K562 (cell line): ENCODE data around the gene FARP1. TPM values are rescaled to one million over a fixed set of nuclear protein-coding genes. Genes with fewer than 3 reads are reported as not detected.

Experiments
- ATAC-seq: fragments of 200-7000 bp; cut with Tn5 transposase; 3 replicates; pipeline ENCODE4 v1.9.1; 2020; ENCODE audit warnings: moderate library complexity
- BruUV-seq: library from RNA; stranded (reverse); fragments of 400-500 nt; replicated peaks from 2 replicates; lab custom pipeline; 2021; lab: Mats Ljungman, UMichigan
- CTCF ChIA-PET: fragments of 300-600 bp; formaldehyde crosslinking; extraction: SDS; loops from one replicate; lab custom pipeline; 2021; ENCODE audit warnings: low intra/inter-chr PET ratio; lab: Yijun Ruan, JAX
- POLR2A ChIA-PET: fragments of 300-600, 350-650 bp; sonication (Branson Sonifier 250); formaldehyde crosslinking; extraction: SDS; loops from one replicate; lab custom pipeline; 2021; ENCODE audit warnings: antibody characterized with exemption, inconsistent platforms; lab: Yijun Ruan, JAX
- DNase-seq, 4 experiments: peaks; one replicate each; pipeline versions ENCODE4 v3.0.0 to v3.0.0-alpha.2; 2011 to 2018; ENCODE audit warnings: low spot score in 3 of 4, mixed read lengths in 3 of 4; ENCODE audit errors: extremely low read depth in 1 of 4
- FAIRE-seq: peaks from 2 replicates; lab custom pipeline; 2011; peaks lifted over from hg19 to GRCh38; lab: Jason Lieb, UNC
- H2AFZ ChIP-seq: 2 replicates; pipeline ENCODE4 v1.6.0; 2011; ENCODE audit warnings: low read depth, low read length, control low read depth, inconsistent platforms
- H3K27ac ChIP-seq: fragments of 200-600 bp; 3 replicates; pipeline ENCODE4 v1.8.0; 2011; ENCODE audit warnings: low read depth, mild to moderate bottlenecking, control low read depth, inconsistent platforms, low read length, moderate library complexity, mixed read lengths; ENCODE audit errors: extremely low read depth
- H3K27me3 ChIP-seq, 2 experiments: fragments of 300-600 bp in 1 of 2; 2 replicates in 1 of 2; 3 replicates in 1 of 2; pipeline versions ENCODE4 v1.6.0 to v1.8.0; 2011; ENCODE audit warnings: inconsistent platforms in 2 of 2, low read length in 2 of 2, mild to moderate bottlenecking in 1 of 2, mixed read lengths in 1 of 2, moderate library complexity in 1 of 2; ENCODE audit not compliant: control insufficient read depth in 2 of 2, insufficient read depth in 2 of 2
- H3K36me3 ChIP-seq: fragments of 300-600 bp; 3 replicates; pipeline ENCODE4 v1.8.0; 2011; ENCODE audit warnings: mild to moderate bottlenecking, low read length, inconsistent platforms; ENCODE audit not compliant: control insufficient read depth, insufficient read depth
- H3K4me1 ChIP-seq, 2 experiments: fragments of 200-600 bp in 1 of 2; replicated peaks in 1 of 2; 2 replicates in 1 of 2; 3 replicates in 1 of 2; pipeline versions ENCODE4 v1.5.1 to v1.8.0; 2011; ENCODE audit warnings: inconsistent platforms in 2 of 2, low read length in 2 of 2, mild to moderate bottlenecking in 1 of 2, mixed read lengths in 1 of 2, moderate library complexity in 1 of 2; ENCODE audit not compliant: control insufficient read depth in 2 of 2, insufficient read depth in 2 of 2
- H3K4me2 ChIP-seq: 2 replicates; pipeline ENCODE4 v1.6.1; 2011; ENCODE audit warnings: low read length, control low read depth, inconsistent platforms, mixed read lengths; ENCODE audit not compliant: insufficient read depth
- H3K4me3 ChIP-seq: fragments of 200-600 bp; sonication (generic), shearing (Covaris generic); 2 replicates; pipeline ENCODE4 v1.5.1; 2016; ENCODE audit warnings: control low read depth, inconsistent platforms
- H3K79me2 ChIP-seq: fragments of 200-600 bp; 3 replicates; pipeline ENCODE4 v1.8.0; 2011; ENCODE audit warnings: low read length, inconsistent platforms; ENCODE audit not compliant: control insufficient read depth, insufficient read depth
- H3K9ac ChIP-seq, 2 experiments: 2 replicates each; pipeline versions ENCODE4 v1.6.0 to v1.6.1; 2011; ENCODE audit warnings: low read depth in 2 of 2, low read length in 2 of 2, control low read depth in 1 of 2, inconsistent platforms in 1 of 2, mild to moderate bottlenecking in 1 of 2, mixed read lengths in 1 of 2; ENCODE audit not compliant: insufficient read depth in 1 of 2
- H3K9me1 ChIP-seq: one replicate; pipeline ENCODE4 v1.6.0; 2011; ENCODE audit warnings: inconsistent platforms, mild to moderate bottlenecking, low read length, moderate library complexity; ENCODE audit not compliant: control insufficient read depth, insufficient read depth
- H3K9me3 ChIP-seq: replicated peaks from 2 replicates; pipeline ENCODE4 v1.5.1; 2011; ENCODE audit warnings: low read depth, low read length, inconsistent platforms; ENCODE audit not compliant: control insufficient read depth, insufficient read depth
- H4K20me1 ChIP-seq: replicated peaks from 2 replicates; pipeline ENCODE4 v1.6.1; 2011; ENCODE audit warnings: low read length, inconsistent platforms, mixed read lengths; ENCODE audit not compliant: control insufficient read depth, insufficient read depth
- CBFA2T3 ChIP-seq: fragments of 450-650 bp; IDR thresholded peaks from 2 replicates; pipeline ENCODE4 v1.6.1; 2017
- CSDE1 ChIP-seq, 2 experiments: fragments of 450-650 bp; IDR thresholded peaks; 2 replicates each; pipeline ENCODE4 v1.6.1; 2016; ENCODE audit warnings: mild to moderate bottlenecking in 1 of 2
- MTA2 ChIP-seq: fragments of 450-650 bp; IDR thresholded peaks from 2 replicates; pipeline ENCODE4 v1.6.1; 2016; ENCODE audit warnings: low read depth
- MTF1 ChIP-seq: fragments of 250-450 bp; sonication (Bioruptor Pico); IDR thresholded peaks from 2 replicates; pipeline ENCODE4 v1.9.0; 2021; ENCODE audit warnings: moderate library complexity, mild to moderate bottlenecking, inconsistent platforms, borderline replicate concordance
- POLR2A ChIP-seq: fragments of 450-650 bp; conservative IDR thresholded peaks from 2 replicates; pipeline ENCODE4 v1.6.1; 2016
- RBM22 ChIP-seq: fragments of 200-400 bp; formaldehyde crosslinking; IDR thresholded peaks from 2 replicates; pipeline ENCODE4 v1.6.1; 2018; ENCODE audit warnings: low read length, low read depth; ENCODE audit not compliant: poor library complexity, severe bottlenecking
- RBM39 ChIP-seq: fragments of 200-400 bp; formaldehyde crosslinking; optimal IDR thresholded peaks from 2 replicates; pipeline ENCODE3; 2018; ENCODE audit warnings: low read depth, low read length
- SMARCE1 ChIP-seq: fragments of 450-650 bp; IDR thresholded peaks from 2 replicates; pipeline ENCODE4 v1.7.1; 2016; ENCODE audit warnings: mild to moderate bottlenecking
- ZFX ChIP-seq: sonication (generic); formaldehyde crosslinking; IDR thresholded peaks from 2 replicates; pipeline ENCODE4 v1.8.0; 2022; ENCODE audit warnings: mild to moderate bottlenecking, missing genetic modification reagents, moderate library complexity
- ZNF175 ChIP-seq: fragments of 200-800 bp; sonication (Bioruptor generic); IDR thresholded peaks from 2 replicates; pipeline ENCODE4 v1.6.1; 2016; ENCODE audit warnings: low read depth, mild to moderate bottlenecking, missing genetic modification characterization, missing compliant biosample characterization
- ZNF263 ChIP-seq: sonication (generic); formaldehyde crosslinking; IDR thresholded peaks from 2 replicates; pipeline ENCODE4 v1.8.0; 2022; ENCODE audit warnings: mild to moderate bottlenecking, missing genetic modification reagents, borderline replicate concordance
- ZNF707 ChIP-seq: fragments of 250-450 bp; sonication (Bioruptor Pico); conservative IDR thresholded peaks from 2 replicates; pipeline ENCODE4 v1.8.0; 2022; ENCODE audit warnings: inconsistent platforms, mild to moderate bottlenecking, moderate library complexity
- ZNF77 ChIP-seq: fragments of 250-450 bp; sonication (Bioruptor Pico); IDR thresholded peaks from 2 replicates; pipeline ENCODE4 v1.5.0; 2020
- WGBS: fragments of 100-300 bp; shearing (Covaris generic); methylation state at CpG from one replicate; pipeline ENCODE4 v1.1.6; 2016; ENCODE audit warnings: low coverage, mixed read lengths; ENCODE audit not compliant: insufficient coverage; ENCODE audit errors: missing lambda C conversion rate; 5-methylcytosine and 5-hydroxymethylcytosine counted together
- in situ Hi-C: fragments of 300-500 bp; cut with MboI; formaldehyde crosslinking; loops from 4 replicates; pipeline ENCODE4 v1.15.0; 2018; ENCODE audit warnings: inconsistent platforms, mixed read lengths
- intact Hi-C: fragments of 100-400 bp; cut with micrococcal nuclease; formaldehyde crosslinking; loops from 2 replicates; pipeline ENCODE4 v1.14.2; 2022
- polyA plus RNA-seq, 8 experiments: library from polyadenylated mRNA; depleted of rRNA in 4 of 8; stranded (reverse) in 5 of 8; unstranded in 3 of 8; fragments of >200 nt; fragmentation: Nextera tagmentation in 2 of 8; fragmentation: Illumina TruSeq in 1 of 8; extraction: Ambion mirVana in 2 of 8; extraction: Trizol in 1 of 8; gene quantifications; 2 replicates each; pipeline versions ENCODE4 v1.2.1 to v1.2.3, GENCODE V29; 2011 to 2014; ENCODE audit warnings: inconsistent platforms in 1 of 8, missing spikeins in 1 of 8
- total RNA-seq, 7 experiments: library from RNA; depleted of rRNA in 6 of 7; stranded (reverse); fragments of >200 nt in 6 of 7; fragmentation: Illumina TruSeq in 2 of 7; extraction: Trizol in 2 of 7; gene quantifications; 2 replicates each; pipeline versions ENCODE4 v1.2.1 to v1.2.3, GENCODE V29; 2011 to 2021; ENCODE audit warnings: low replicate concordance in 1 of 7
- TF ChIP-seq, protein P1 (sequence below): sonication (generic); formaldehyde crosslinking; IDR thresholded peaks from 2 replicates; pipeline ENCODE4 v1.8.0; 2022; ENCODE audit warnings: mild to moderate bottlenecking, missing genetic modification reagents, borderline replicate concordance
- TF ChIP-seq, protein P2 (sequence below): sonication (generic); formaldehyde crosslinking; IDR thresholded peaks from 2 replicates; pipeline ENCODE4 v1.9.0; 2022; ENCODE audit warnings: mild to moderate bottlenecking, missing genetic modification reagents
- TF ChIP-seq, protein P3 (sequence below): sonication (generic); formaldehyde crosslinking; IDR thresholded peaks from 2 replicates; pipeline ENCODE4 v1.9.0; 2022; ENCODE audit warnings: mild to moderate bottlenecking, missing genetic modification reagents
- TF ChIP-seq, protein P4 (sequence below), 3 experiments: fragments of 200-800 bp in 1 of 3; sonication (Bioruptor generic) in 1 of 3; sonication (generic) in 1 of 3; formaldehyde crosslinking in 1 of 3; IDR thresholded peaks; 2 replicates each; pipeline versions ENCODE4 v1.6.1 to v1.8.0; 2016 to 2022; ENCODE audit warnings: mild to moderate bottlenecking in 2 of 3, missing compliant biosample characterization in 2 of 3, missing genetic modification characterization in 2 of 3, missing genetic modification reagents in 1 of 3

FARP1 gene
- total and polyA plus RNA-seq, 9 of the 15 experiments (the other 6 are each of a cell fraction or from before 2014, with no cell fraction given) = 0.03 to 0.29 (median 0.05) TPM; not detected in 3

DNA sequence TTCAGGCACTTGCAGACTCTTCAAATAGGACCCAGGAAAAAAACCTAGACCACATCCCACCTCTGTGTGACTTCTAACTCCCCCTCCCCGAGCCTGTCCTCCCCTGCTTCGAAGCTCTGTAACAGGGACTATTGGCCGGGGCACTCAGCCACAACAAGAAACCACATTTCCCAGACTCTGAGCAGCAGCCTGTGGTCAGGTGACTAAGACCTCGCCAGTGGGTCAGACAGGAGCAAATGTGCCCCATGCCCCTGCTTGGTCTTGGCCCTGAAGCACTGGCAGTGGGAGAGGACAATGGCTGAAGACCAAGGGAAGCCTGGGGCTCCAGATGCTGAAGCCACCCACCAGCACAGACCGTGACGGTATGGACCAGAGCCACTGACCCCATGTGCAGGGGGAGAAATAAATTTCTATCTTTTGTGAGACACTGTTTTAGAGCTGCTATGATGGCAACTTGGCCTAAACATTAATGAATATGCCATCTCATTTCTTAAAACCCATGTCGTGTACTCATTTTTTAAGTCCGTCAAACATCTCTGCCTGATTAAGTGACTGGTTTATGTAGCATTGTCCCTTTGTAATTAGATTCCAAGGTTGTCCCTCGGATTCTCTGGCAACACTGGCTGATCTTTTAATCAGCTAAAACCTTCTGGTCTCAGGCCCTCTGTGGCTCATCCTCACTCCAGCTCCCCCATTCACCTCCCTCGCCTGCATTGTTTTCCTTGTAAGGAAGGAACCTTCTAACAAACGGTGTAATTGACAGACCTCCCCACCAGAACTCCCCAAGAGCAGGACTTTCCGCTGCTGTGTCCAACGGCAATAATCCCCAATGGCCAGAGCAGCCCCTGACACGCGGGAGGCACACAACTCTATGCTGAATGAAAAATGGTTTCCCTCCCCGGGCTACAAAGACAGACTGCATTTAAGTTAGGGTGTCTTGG is 335.6 kb downstream of the FARP1 start:
- FAIRE-seq = peak; percentile 89
- Histone ChIP-seq H3K79me2 (peaks cover 59% of the 10 kb centered on the region), H3K27me3 (no peaks in the 10 kb centered on the region), H3K9me3 (no peaks in the 10 kb centered on the region), H3K36me3 (peaks cover 15% of the 10 kb centered on the region; the same call in 2 of the 3 replicates), H3K27ac (peak overlapping the region; percentile 81; the same call in 2 of the 3 replicates), H3K4me1 (peaks cover 46 to 48% of the 10 kb centered on the region in 2 experiments), H3K4me3 (no peak overlapping the region), H3K4me2 (peak overlapping the region; percentile 27; the same call in 1 of the 2 replicates), H3K9me1 (no peaks in the 10 kb centered on the region), H3K9ac (peak overlapping the region in 1 of 2 experiments; percentile 75), H4K20me1 (peaks cover 26% of the 10 kb centered on the region), H2AFZ (no peak overlapping the region)
- DNase-seq = peak; percentile 26 to 69 (median 50)
- in situ Hi-C loops = no loop called here
- CTCF ChIA-PET = no interaction called here
- 28% methylated on average over 15 of the region's 16 CpGs for WGBS
- ATAC-seq = peak; percentile 62
- POLR2A ChIA-PET = interaction anchor here (1.0 kb wide), 1 partner anchor 29 kb away, joined by 4 read pairs; no protein-coding TSS in a partner anchor
- intact Hi-C loops = loop anchor here (5.0 kb wide), 1 partner anchor 94 kb away; no protein-coding TSS in a partner anchor
- BruUV-seq = no TSS peak
- TF ChIP-seq CBFA2T3 (peak; percentile 77), ZFX (CRISPR knock-in tag) (no peak), POLR2A (no peak), CSDE1 (IDR thresholded peaks at IDR 0.05) (no peak), RBM39 (no peak), ZNF263 (CRISPR knock-in tag) (no peak), MTA2 (0 out of 2 replicates have a peak, but pooled peaks have one; percentile 48), ZNF707 (CRISPR knock-in tag) (no peak), MTF1 (CRISPR knock-in tag) (no peak), SMARCE1 (0 out of 2 replicates have a peak, but pooled peaks have one; percentile 18), RBM22 (no peak), ZNF175 (CRISPR knock-in tag) (0 out of 2 replicates have a peak, but pooled peaks have one; percentile 41), ZNF77 (no peak)
- TF ChIP-seq, protein P1, sequence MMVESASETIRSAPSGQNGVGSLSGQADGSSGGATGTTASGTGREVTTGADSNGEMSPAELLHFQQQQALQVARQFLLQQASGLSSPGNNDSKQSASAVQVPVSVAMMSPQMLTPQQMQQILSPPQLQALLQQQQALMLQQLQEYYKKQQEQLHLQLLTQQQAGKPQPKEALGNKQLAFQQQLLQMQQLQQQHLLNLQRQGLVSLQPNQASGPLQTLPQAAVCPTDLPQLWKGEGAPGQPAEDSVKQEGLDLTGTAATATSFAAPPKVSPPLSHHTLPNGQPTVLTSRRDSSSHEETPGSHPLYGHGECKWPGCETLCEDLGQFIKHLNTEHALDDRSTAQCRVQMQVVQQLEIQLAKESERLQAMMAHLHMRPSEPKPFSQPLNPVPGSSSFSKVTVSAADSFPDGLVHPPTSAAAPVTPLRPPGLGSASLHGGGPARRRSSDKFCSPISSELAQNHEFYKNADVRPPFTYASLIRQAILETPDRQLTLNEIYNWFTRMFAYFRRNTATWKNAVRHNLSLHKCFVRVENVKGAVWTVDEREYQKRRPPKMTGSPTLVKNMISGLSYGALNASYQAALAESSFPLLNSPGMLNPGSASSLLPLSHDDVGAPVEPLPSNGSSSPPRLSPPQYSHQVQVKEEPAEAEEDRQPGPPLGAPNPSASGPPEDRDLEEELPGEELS = 0 out of 2 replicates have a peak, but pooled peaks have one; percentile 21
- TF ChIP-seq, protein P2, sequence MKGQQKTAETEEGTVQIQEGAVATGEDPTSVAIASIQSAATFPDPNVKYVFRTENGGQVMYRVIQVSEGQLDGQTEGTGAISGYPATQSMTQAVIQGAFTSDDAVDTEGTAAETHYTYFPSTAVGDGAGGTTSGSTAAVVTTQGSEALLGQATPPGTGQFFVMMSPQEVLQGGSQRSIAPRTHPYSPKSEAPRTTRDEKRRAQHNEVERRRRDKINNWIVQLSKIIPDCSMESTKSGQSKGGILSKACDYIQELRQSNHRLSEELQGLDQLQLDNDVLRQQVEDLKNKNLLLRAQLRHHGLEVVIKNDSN (CRISPR knock-in tag) = peak; percentile 60
- TF ChIP-seq, protein P3, sequence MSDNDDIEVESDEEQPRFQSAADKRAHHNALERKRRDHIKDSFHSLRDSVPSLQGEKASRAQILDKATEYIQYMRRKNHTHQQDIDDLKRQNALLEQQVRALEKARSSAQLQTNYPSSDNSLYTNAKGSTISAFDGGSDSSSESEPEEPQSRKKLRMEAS = 0 out of 2 replicates have a peak, but pooled peaks have one; percentile 9
- TF ChIP-seq, protein P4, sequence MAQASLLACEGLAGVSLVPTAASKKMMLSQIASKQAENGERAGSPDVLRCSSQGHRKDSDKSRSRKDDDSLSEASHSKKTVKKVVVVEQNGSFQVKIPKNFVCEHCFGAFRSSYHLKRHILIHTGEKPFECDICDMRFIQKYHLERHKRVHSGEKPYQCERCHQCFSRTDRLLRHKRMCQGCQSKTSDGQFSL (CRISPR knock-in tag; IDR thresholded peaks at IDR 0.05) = peak; percentile 46; the same call in 1 of the 2 replicates
- TF ChIP-seq, protein P4 (tag; IDR thresholded peaks at IDR 0.05) = no peak
